Hepatic stellate cell (primary cell): ENCODE data around the gene LIN7A.
"Not testable (repeated sequence)": the region's sequence is repeated elsewhere in the genome, so short reads cannot be mapped to it uniquely, and the experiment has no call there.

Experiments
- DNase-seq: peaks from one replicate; pipeline ENCODE4 v3.0.0; 2011; ENCODE audit warnings: low spot score

LIN7A gene

DNA sequence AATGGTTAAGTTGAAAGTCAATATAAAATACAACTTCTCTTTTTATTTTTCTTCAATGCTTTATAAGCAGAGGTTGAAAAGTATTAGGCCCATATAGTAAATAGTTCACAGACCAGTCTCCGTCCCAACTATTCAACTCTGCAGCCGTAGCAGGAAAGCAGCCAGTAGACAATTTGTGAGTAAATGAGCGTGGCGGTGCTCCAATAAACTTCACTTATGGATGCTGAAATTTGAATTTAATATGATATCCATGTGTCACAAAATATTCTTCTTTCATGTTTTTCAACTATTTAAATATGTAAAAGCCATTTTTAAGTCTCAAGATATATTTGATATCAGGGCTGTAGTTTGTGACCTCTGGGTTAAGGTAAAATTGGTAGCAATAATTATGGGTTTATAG is 17.7 kb downstream of the LIN7A start:
- DNase-seq, result no peak

DNA sequence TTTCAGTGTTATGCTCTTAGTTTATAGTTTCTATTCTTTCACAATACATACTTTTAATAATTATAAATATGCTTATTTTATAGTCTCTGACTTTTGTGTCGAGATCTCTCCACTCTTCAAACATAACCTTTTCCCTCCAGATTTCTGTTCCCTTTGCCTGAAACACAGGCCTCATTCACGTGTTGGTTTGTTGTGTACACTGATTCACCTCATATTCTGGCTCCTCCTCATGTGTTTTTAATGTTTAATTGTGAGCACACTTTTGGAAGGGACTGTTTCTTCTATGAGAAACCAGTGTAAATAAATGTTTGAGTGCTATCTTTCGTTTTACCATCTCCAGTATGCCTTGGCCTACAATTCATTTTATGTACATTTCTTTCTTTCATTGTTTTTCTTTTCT is 20.1 kb downstream of the LIN7A start:
- no peak for DNase-seq

GRCh38 chr12:80912901-80913770 is 24.6 kb downstream of the LIN7A start:
- DNase-seq, result no peak

DNA sequence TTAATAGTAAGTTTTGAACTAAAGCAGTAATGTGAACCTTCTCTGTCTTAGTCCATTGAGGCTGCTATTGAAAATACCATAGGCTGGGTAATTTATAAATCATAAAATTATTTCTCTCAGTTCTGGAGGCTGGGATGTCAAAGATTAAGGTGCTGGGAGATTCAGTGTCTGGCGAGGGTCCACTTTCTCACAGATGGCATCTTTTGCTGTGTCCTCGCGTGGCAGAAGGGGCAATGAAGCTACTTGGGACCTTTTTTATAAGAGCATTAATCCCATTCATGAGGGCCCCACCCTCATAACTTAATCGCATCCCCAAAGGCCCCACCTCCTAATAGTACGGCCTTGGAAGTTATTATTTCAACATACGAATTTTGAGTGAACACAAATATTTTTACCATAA is 28.4 kb downstream of the LIN7A start:
- DNase-seq, result no peak

- DNase-seq, result no peak
Observed at GRCh38 chr12:80902711-80903110, 35.0 kb downstream of the LIN7A start.

DNA sequence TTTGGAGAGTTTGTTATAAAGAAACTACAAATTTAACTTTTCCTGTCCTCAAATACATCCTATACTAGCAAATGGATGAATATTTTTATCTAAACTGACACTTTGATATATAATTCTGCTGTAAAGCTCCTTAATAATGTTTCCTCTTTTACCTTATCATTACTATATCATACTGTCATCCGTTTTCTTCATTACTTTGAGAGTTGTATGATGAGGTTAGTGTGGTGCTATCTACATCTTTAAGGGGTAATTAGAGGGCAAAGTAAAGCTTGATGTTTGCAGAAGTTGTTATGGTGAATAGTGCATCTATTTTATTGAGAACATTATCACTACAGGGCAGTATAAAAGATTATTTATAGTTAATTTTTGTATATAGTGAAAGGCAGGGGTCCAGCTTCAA is 36.1 kb downstream of the LIN7A start:
- DNase-seq, result no peak

DNA sequence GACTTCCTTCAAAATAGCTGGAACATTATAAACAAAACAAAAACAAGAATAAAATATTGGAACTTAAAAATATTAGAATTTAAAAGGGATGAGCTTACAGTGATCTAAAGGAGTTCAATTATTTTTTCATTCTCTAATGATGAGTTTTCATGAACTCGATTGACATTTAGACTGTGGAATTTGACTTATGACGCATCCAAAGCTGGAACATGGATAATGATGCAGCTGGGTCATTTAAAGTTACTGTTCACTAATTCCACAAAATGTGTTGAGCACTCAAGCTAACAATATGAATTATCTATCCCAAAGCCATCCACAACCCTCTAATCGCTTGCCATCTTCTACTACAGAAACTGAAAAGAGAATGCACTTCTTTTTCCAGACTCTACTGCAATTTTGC is 42.5 kb downstream of the LIN7A start:
- DNase-seq, result no peak

DNA sequence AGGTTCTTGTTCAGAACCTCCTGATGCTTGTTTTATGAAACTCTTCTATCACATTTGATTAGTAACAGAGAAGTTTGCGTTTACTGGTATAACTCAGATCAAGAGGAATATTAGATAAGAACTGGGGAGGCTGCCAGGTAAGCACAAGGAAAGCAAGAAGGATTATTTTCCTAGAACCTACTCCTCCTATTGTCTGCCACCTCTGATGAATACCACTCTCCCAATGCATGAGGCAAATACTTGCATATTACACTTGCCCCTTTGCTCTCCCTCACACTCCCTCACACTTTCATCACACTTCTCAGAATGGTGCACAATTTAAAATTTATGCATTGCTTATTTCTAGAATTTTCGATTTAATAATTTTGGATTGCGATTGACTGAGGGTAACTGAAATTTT is 43.6 kb downstream of the LIN7A start:
- DNase-seq, result no peak

DNA sequence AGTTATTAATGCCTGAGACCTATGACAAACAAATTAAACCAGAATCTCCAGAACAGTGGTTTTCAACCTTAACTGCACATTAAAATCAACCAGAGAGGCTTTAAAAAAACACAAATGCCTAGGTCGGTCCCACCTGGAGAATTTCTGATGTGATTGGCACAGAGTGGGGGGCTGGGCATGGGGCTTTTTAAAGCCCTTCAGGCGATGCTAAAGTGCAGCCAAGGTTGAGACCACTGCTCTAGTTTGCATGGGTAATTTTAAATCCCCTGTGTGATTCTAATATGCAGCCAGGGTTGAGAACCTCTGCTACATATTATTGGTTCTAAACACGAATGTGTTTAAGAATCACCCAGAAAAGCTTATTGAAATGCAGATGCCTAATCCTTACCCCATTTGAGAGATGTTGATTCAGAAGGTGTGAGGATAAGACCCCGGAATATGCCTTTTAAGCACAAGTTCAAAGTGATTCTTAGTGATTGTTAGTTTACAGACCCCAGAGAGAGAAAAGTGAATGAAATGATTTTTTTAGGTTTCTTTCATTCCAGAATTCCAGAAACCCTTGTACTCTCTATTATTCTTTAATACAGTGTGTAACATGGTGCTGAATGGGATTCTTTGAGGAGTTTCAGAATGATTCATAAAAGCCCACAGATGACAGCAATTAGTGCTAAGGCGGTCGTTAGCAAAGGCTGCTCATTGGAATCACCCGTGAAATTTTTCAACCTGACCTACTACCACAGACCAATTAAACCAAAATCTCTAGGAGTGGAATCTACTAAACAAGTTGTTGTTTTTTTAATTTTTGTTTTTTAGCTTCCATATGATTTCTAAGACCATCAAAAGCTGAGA is 44.9 kb downstream of the LIN7A start:
- DNase-seq, result no peak

GRCh38 chr12:80884651-80885050 is 53.1 kb downstream of the LIN7A start:
- no peak for DNase-seq

GRCh38 chr12:80881106-80881505 is 56.6 kb downstream of the LIN7A start:
- no peak for DNase-seq

- DNase-seq, result not testable (repeated sequence)
Observed at GRCh38 chr12:80878452-80878851, 59.3 kb downstream of the LIN7A start.

- peak; percentile 10 for DNase-seq
Observed at GRCh38 chr12:80877721-80878265, 59.9 kb downstream of the LIN7A start.

DNA sequence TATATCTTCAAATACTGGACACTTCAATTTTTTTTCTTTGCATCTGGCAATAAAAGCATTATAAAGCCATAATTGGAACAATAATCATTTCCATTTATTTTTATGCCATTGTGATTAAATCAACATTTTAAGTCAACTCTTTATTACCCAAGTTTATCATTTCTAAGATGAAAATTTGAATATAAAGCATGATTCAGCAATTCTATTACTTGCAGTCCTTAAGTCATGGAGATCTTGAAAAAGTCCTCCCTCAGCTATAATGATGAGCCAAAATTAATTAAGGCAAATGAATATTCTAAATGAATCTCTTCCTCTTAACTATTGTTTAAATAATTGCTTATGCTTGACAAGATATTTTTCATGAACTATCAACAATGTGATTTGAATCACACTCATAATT is 65.7 kb downstream of the LIN7A start:
- no peak for DNase-seq

DNA sequence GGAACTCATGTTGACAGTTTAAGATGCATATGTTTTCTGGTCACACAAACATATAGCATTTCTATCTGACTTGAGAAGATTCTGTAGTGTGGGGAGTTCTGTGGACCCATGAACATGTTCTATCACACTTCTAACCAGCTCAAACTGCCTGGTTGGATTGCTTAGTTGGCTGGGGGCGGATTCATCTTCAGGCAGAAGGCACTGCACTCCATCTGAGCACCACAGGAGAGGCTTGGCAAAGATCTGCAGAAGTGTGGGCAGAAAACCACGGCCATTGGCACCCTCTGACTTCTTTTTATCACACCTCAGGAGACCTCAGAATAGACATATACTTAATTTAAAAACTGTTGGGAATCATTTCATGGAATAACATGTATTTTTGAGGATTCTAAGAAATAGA is 68.5 kb downstream of the LIN7A start:
- DNase-seq, result no peak

- DNase-seq, result no peak
Observed at GRCh38 chr12:80868576-80868975, 69.2 kb downstream of the LIN7A start.

- DNase-seq, result no peak
Observed at GRCh38 chr12:80867941-80868340, 69.8 kb downstream of the LIN7A start.

- DNase-seq, result no peak
Observed at GRCh38 chr12:80864046-80864735, 73.5 kb downstream of the LIN7A start.

DNA sequence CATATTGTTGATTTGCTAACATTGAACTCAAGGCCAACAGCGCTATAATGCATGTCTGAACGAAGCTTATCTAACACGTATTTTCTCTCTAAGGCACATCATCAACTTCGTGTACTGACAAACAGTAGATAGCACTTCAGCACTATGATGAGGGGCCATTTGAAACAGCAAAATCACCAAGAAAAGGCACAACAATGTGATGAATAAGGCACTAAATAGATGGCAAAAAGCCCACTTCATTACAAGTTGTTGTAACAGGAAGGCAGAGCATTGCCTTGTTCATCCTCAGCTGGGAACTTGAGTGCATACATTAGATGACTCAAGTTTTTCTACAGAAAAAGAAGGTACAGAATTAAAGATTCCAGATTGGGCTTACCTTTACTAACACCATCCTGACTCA is 75.2 kb downstream of the LIN7A start:
- no peak for DNase-seq

DNA sequence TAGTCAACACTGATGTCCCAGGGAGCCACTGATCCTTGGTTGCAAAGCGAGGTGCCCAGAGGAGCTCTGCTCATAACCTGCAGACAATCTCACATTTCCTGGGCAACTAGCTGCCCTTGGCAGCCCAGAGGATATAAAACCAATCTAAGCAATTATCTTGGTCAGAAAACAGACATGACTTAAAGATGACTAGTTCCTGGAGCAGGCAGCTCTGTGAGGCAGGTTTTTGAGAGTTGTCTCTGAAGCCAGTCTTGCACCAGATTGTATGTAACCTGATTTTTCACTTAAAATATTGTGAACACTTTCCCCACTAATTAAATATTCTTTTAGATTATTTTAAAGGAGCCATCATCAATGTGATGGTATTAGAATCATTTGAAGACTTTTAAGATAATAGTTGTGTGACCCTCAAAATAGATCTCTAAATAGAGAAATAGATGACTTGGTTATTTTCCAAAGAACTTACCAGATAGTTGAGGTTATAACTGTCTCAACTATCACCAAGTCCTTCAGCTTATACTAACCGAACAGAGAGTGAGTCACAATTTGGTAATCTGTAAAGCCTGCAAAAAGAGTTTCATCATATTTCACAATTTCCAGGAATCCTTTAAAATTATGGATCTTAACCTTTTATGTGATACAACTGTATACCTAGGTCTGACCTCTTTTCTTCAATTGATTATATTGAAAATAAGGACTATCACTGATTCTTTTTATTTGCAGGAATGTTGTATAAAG is 75.9 kb downstream of the LIN7A start:
- DNase-seq, result no peak

DNA sequence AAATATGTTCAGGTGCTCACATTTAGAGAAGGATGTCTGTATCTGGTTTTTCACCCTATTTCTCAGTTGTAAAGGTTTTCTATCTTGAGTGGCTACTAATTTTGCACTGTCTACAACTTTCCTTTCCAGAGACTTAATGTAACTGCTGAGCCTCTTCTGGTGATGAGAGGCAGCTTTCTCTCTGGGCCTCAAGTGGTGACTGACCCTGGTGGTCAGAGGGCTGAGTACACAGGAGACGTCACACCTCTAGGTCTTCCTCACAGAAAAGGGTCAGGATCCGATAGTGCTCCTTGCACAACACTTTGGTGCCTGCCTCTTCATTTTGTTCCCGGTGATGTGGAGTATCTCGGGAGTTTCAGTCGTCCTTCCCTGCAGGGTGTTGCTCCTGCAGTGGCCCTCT is 76.8 kb downstream of the LIN7A start:
- no peak for DNase-seq

DNA sequence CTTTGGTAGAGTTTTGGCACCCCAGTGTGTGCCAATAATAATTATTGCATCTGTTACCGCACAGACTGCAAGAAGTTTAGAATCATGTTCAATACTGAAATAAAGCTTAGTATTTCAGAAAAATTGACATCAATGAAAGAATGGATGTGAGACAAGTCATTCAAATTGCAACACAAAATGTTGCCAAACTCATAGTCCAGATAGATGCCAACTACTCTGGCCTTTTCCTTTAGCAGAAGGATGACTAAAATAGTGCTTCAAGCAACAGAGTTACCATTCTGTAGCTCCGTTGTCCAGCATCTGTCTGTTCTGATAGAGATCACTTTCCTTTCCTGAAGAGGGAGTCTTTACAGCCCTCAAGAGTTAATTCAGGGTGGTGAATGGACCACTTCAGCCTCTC is 77.5 kb downstream of the LIN7A start:
- no peak for DNase-seq
